ENCODE results near the gene CCDC187. TPM values are rescaled to one million over a fixed set of nuclear protein-coding genes. Genes with fewer than 3 reads are reported as not detected.

CCDC187 gene
- polyA plus RNA-seq, 3 donors, result not detected

DNA sequence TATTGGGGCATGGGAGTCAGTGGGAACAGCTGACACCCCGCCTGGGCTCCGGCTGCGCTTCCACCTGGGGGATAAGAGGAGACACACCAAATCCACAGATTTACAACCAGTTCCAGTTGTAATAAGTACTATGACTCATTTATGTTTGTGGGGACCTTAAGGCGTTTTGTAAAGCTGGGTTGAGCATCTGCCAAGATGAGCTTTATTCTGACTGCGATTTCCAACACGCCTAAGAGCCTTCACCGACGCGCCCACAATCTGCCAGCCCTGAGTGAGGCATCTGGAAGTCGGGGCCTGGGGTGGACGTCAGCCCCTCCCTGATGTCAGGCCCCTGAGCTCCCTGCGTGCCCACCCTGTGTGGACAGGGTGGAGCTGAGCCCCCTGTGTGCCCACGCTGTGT lies 84.6 kb downstream of the CCDC187 start:
- H3K9me3 ChIP-seq (replicated peaks in 1 of 2; ENCODE audit: control insufficient read depth in 1 of 2, insufficient read depth in 1 of 2, low read length in 2 of 2), result peaks cover 0 to 2% of the 10 kb centered on the region in 2 donors
- no peak overlapping the region for H3K27ac ChIP-seq (ENCODE audit: low read depth in 1 of 2, low read length in 2 of 2)
- H3K4me1 ChIP-seq (ENCODE audit: control insufficient read depth in 1 of 2, insufficient read depth in 2 of 2, low read length in 2 of 2), result no peaks in the 10 kb centered on the region
- H4K20me1 ChIP-seq (ENCODE audit: insufficient read depth, low read length), result no peaks in the 10 kb centered on the region
- no peak overlapping the region for H3K4me3 Mint-ChIP-seq
- peaks cover 0 to 2% (median 0%) of the 10 kb centered on the region in 3 donors for H3K27me3 Mint-ChIP-seq (ENCODE audit: low read depth in 3 of 3)
- H3K36me3 ChIP-seq (replicated peaks in 1 of 2; ENCODE audit: control insufficient read depth in 1 of 2, insufficient read depth in 2 of 2, low read length in 2 of 2), result peaks cover 24 to 74% of the 10 kb centered on the region in 2 donors
- H3K79me2 ChIP-seq (ENCODE audit: insufficient read depth, low read length), result no peaks in the 10 kb centered on the region
- peaks cover 0 to 1% (median 0%) of the 10 kb centered on the region in 7 donors for H3K9me3 Mint-ChIP-seq
- H3K9ac ChIP-seq (ENCODE audit: insufficient read depth, low read length, poor library complexity, severe bottlenecking), result no peak overlapping the region
- peaks cover 63 to 85% of the 10 kb centered on the region in 2 donors for H3K36me3 Mint-ChIP-seq
- TF ChIP-seq, protein P1, sequence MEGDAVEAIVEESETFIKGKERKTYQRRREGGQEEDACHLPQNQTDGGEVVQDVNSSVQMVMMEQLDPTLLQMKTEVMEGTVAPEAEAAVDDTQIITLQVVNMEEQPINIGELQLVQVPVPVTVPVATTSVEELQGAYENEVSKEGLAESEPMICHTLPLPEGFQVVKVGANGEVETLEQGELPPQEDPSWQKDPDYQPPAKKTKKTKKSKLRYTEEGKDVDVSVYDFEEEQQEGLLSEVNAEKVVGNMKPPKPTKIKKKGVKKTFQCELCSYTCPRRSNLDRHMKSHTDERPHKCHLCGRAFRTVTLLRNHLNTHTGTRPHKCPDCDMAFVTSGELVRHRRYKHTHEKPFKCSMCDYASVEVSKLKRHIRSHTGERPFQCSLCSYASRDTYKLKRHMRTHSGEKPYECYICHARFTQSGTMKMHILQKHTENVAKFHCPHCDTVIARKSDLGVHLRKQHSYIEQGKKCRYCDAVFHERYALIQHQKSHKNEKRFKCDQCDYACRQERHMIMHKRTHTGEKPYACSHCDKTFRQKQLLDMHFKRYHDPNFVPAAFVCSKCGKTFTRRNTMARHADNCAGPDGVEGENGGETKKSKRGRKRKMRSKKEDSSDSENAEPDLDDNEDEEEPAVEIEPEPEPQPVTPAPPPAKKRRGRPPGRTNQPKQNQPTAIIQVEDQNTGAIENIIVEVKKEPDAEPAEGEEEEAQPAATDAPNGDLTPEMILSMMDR (IDR thresholded peaks at IDR 0.05), result no peak
- H3K4me1 Mint-ChIP-seq, result no peaks in the 10 kb centered on the region
- H3K4me3 ChIP-seq (replicated peaks in 1 of 3; ENCODE audit: low read depth in 2 of 3, low read length in 3 of 3), result no peak overlapping the region
- intact Hi-C loops (cut with micrococcal nuclease), result no loop called here
- H3K27me3 ChIP-seq (ENCODE audit: control insufficient read depth in 2 of 2, insufficient read depth in 2 of 2, low read length in 2 of 2), result no peaks in the 10 kb centered on the region
- H3K27ac Mint-ChIP-seq, result no peak overlapping the region
- no peak overlapping the region for H3K4me2 ChIP-seq (replicated peaks; ENCODE audit: extremely low read depth, low read length, poor library complexity, severe bottlenecking)
- no peak for DNase-seq
- WGBS (ENCODE audit: insufficient coverage), result 94% methylated on average over 10 of the region's 13 CpGs
- no peak overlapping the region for H2AFZ ChIP-seq (ENCODE audit: insufficient read depth, low read depth, low read length, poor library complexity, severe bottlenecking)

- intact Hi-C loops (cut with micrococcal nuclease), result no loop called here
- no peak for DNase-seq
- H3K4me1 Mint-ChIP-seq, result no peaks in the 10 kb centered on the region
- no peaks in the 10 kb centered on the region for H3K27me3 ChIP-seq (ENCODE audit: control insufficient read depth in 2 of 2, insufficient read depth in 2 of 2, low read length in 2 of 2)
- H4K20me1 ChIP-seq (ENCODE audit: insufficient read depth, low read length), result no peaks in the 10 kb centered on the region
- peaks cover 29 to 75% of the 10 kb centered on the region in 2 donors for H3K36me3 ChIP-seq (replicated peaks in 1 of 2; ENCODE audit: control insufficient read depth in 1 of 2, insufficient read depth in 2 of 2, low read length in 2 of 2)
- 94% methylated on average over 5 of the region's 15 CpGs for WGBS (ENCODE audit: insufficient coverage)
- no peaks in the 10 kb centered on the region for H3K4me1 ChIP-seq (ENCODE audit: control insufficient read depth in 1 of 2, insufficient read depth in 2 of 2, low read length in 2 of 2)
- H3K4me3 Mint-ChIP-seq, result no peak overlapping the region
- H3K27ac Mint-ChIP-seq, result no peak overlapping the region
- H3K27me3 Mint-ChIP-seq (ENCODE audit: low read depth in 3 of 3), result peaks cover 0 to 1% (median 0%) of the 10 kb centered on the region in 3 donors
- H3K4me2 ChIP-seq (replicated peaks; ENCODE audit: extremely low read depth, low read length, poor library complexity, severe bottlenecking), result no peak overlapping the region
- no peak overlapping the region for H3K9ac ChIP-seq (ENCODE audit: insufficient read depth, low read length, poor library complexity, severe bottlenecking)
- H3K9me3 ChIP-seq (replicated peaks in 1 of 2; ENCODE audit: control insufficient read depth in 1 of 2, insufficient read depth in 1 of 2, low read length in 2 of 2), result peaks cover 0 to 7% of the 10 kb centered on the region in 2 donors
- TF ChIP-seq, protein P1 (IDR thresholded peaks at IDR 0.05), result no peak
- peaks cover 0 to 7% (median 2%) of the 10 kb centered on the region in 7 donors for H3K9me3 Mint-ChIP-seq
- no peaks in the 10 kb centered on the region for H3K79me2 ChIP-seq (ENCODE audit: insufficient read depth, low read length)
- H3K36me3 Mint-ChIP-seq, result peaks cover 62 to 85% of the 10 kb centered on the region in 2 donors
- no peak overlapping the region for H3K4me3 ChIP-seq (replicated peaks in 1 of 3; ENCODE audit: low read depth in 2 of 3, low read length in 3 of 3)
- no peak overlapping the region for H3K27ac ChIP-seq (ENCODE audit: low read depth in 1 of 2, low read length in 2 of 2)
- H2AFZ ChIP-seq (ENCODE audit: insufficient read depth, low read depth, low read length, poor library complexity, severe bottlenecking), result no peak overlapping the region
Observed at GRCh38 chr9:136218673-136219072, 85.2 kb downstream of the CCDC187 start.
